ENCODE measurements around the gene APC. TPM values are rescaled to one million over a fixed set of nuclear protein-coding genes. Genes with fewer than 3 reads are reported as not detected.
"Not testable (repeated sequence)": the region's sequence is repeated elsewhere in the genome, so short reads cannot be mapped to it uniquely, and the experiment has no call there.

The APC gene
- total RNA-seq, 3 donors from 2014 or later = 42.7 to 62.8 (median 43.5) TPM

DNA sequence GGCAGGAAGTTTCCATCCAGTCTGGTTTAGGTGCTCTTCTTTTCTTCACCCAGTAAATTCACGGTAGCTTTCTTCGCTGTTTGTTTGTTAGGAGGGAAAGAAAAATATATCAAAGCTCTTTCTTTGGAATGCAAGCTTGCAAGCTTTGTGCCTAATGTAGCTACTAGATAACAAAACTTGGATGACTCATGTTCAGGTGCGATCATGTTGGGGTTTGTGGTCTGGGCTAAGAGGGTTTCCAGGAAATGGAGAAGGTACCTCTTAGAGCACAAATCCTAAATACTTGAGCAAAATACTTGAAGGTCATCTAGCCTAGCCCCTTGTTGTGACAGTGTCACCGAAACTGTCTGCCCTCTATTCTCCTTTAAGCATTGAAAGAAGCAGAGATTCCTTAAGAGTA is 141.1 kb downstream of the APC start:
- peak in 1 of 3 donors; percentile 20 for DNase-seq

DNA sequence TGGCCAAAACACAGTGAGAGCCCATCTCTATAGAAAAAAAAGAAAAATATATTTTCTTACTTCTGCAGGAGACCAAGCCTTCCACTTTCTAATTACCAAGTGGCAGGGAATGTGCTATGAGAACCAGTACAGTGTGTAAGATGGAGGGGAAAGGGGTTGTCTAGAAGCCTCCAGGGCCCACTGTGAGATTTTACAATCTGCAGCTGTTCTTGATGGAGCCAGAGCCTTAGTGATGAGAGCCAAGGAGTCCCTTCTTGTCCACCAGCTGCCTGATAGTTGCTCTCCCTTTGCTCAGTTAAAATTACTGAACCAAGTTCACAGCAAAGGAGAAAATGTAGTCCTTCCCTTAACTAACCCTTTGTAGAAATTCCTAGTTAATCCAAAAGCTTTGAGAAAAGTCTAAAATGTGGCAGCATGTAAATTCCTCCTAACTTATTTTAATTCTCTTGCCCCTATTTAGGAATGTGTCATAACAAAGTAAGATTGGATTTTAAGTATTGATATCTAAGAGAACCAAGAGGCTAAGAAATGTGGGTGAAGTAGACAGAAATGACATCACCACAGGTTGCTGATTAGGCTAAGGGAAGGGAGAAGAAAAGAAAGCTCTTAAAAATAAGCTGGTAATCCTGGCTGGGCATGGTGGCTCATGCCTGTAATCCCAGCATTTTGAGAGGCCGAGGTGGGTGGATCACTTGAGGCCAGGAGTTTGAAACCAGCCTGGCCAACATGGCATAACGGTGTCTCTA is 142.7 kb downstream of the APC start:
- DNase-seq (no peak), ATAC-seq (no peak)
- Histone ChIP-seq H3K4me3 (no peak overlapping the region), H3K36me3 (ENCODE audit: low read depth) (peaks cover 7% of the 10 kb centered on the region), H3K4me1 (ENCODE audit: low read depth) (no peaks in the 10 kb centered on the region), H3K9me3 (no peaks in the 10 kb centered on the region)
- intact Hi-C loops (cut with DNase I, micrococcal nuclease) = no loop called here
- TF ChIP-seq, protein P1, sequence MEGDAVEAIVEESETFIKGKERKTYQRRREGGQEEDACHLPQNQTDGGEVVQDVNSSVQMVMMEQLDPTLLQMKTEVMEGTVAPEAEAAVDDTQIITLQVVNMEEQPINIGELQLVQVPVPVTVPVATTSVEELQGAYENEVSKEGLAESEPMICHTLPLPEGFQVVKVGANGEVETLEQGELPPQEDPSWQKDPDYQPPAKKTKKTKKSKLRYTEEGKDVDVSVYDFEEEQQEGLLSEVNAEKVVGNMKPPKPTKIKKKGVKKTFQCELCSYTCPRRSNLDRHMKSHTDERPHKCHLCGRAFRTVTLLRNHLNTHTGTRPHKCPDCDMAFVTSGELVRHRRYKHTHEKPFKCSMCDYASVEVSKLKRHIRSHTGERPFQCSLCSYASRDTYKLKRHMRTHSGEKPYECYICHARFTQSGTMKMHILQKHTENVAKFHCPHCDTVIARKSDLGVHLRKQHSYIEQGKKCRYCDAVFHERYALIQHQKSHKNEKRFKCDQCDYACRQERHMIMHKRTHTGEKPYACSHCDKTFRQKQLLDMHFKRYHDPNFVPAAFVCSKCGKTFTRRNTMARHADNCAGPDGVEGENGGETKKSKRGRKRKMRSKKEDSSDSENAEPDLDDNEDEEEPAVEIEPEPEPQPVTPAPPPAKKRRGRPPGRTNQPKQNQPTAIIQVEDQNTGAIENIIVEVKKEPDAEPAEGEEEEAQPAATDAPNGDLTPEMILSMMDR (IDR thresholded peaks at IDR 0.05) = no peak

More for the DNA sequence above, 141.1 kb downstream of the APC start:
- Histone ChIP-seq H3K4me3 (no peak overlapping the region), H3K36me3 (ENCODE audit: low read depth) (peaks cover 7% of the 10 kb centered on the region), H3K4me1 (ENCODE audit: low read depth) (no peaks in the 10 kb centered on the region), H3K9me3 (no peaks in the 10 kb centered on the region)
- intact Hi-C loops (cut with DNase I, micrococcal nuclease) = no loop called here
- TF ChIP-seq, protein P1 (IDR thresholded peaks at IDR 0.05) = no peak
- peak; percentile 49 for ATAC-seq

GRCh38 chr5:112883192-112883591 is 145.5 kb downstream of the APC start:
- ATAC-seq = no peak
- no peak for DNase-seq
- intact Hi-C loops (cut with DNase I, micrococcal nuclease) = no loop called here
- H3K36me3 ChIP-seq (ENCODE audit: low read depth) = peaks cover 7% of the 10 kb centered on the region
- H3K4me1 ChIP-seq (ENCODE audit: low read depth) = no peaks in the 10 kb centered on the region
- H3K9me3 ChIP-seq = no peaks in the 10 kb centered on the region
- TF ChIP-seq, protein P1 (IDR thresholded peaks at IDR 0.05) = no peak
- no peak overlapping the region for H3K4me3 ChIP-seq

GRCh38 chr5:112885001-112885400 is 147.3 kb downstream of the APC start:
- Histone ChIP-seq H3K4me3 (no peak overlapping the region), H3K4me1 (ENCODE audit: low read depth) (no peaks in the 10 kb centered on the region), H3K9me3 (no peaks in the 10 kb centered on the region), H3K36me3 (ENCODE audit: low read depth) (peaks cover 6% of the 10 kb centered on the region)
- DNase-seq (no peak), ATAC-seq (no peak)
- TF ChIP-seq, protein P1 (IDR thresholded peaks at IDR 0.05) = no peak
- intact Hi-C loops (cut with DNase I, micrococcal nuclease) = no loop called here

DNA sequence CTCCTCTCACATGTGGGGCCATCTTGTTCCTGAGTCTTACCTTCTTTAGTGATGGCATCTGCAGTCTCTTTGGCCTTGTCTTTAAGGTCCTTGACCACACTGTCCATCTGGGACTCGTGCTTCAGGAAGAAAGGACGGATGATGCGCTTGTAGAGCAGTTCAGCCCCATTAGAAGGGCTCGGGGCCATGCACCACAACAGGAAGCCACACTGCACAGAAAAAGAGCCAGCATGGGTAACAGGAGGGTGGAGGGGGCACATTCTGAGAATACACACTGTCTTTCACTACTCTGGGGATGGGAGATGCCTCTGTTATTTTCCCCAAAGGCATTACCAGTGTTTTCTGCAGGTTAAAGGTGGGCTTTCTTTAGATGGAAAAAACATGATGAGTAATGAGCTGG is 149.3 kb downstream of the APC start:
- intact Hi-C loops (cut with DNase I, micrococcal nuclease) = no loop called here

DNA sequence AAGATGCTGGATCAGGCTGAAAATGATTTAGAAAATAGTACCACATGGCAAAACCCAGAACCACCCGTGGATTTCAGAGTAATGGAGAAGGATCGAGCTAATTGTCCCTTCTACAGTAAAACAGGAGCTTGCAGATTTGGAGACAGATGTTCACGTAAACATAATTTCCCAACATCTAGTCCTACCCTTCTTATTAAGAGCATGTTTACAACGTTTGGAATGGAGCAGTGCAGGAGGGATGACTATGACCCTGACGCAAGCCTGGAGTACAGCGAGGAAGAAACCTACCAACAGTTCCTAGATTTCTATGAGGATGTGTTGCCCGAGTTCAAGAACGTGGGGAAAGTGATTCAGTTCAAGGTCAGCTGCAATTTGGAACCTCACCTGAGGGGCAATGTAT is 154.4 kb downstream of the APC start:
- H3K36me3 ChIP-seq (ENCODE audit: low read depth); ATAC-seq; intact Hi-C loops (cut with DNase I, micrococcal nuclease); H3K4me3 ChIP-seq; H3K4me1 ChIP-seq (ENCODE audit: low read depth); DNase-seq; H3K9me3 ChIP-seq: not testable (repeated sequence)

More for the DNA sequence above, 149.3 kb downstream of the APC start:
- Histone ChIP-seq H3K4me3 (no peak overlapping the region), H3K36me3 (ENCODE audit: low read depth) (no peaks in the 10 kb centered on the region), H3K9me3 (no peaks in the 10 kb centered on the region), H3K4me1 (ENCODE audit: low read depth) (no peaks in the 10 kb centered on the region)
- ATAC-seq (peak; percentile 27), DNase-seq (no peak)
- TF ChIP-seq, protein P1 (IDR thresholded peaks at IDR 0.05) = no peak

Measured in mucosa of descending colon (tissue), 3 donors.